Hindlimb muscle (tissue), 1 donor: Measurements from ENCODE around the gene PYCR2. TPM values are rescaled to one million over a fixed set of nuclear protein-coding genes. Genes with fewer than 3 reads are reported as not detected.
A peak's percentile ranks its signal among the peaks of the same experiment; 100 is the strongest.
"Not testable (repeated sequence)": the region's sequence is repeated elsewhere in the genome, so short reads cannot be mapped to it uniquely, and the experiment has no call there.

ENCODE experiments used
- DNase-seq: peaks from one replicate; pipeline ENCODE4 v3.0.0-alpha.2; 2013
- polyA plus RNA-seq: library from polyadenylated mRNA; unstranded; fragments of 120-200 nt; gene quantifications from one replicate; pipeline ENCODE4 v1.2.1, GENCODE V29; 2013; ENCODE audit not compliant: insufficient read length

Gene PYCR2
- polyA plus RNA-seq, 1 donor, result 36.7 TPM

- no peak for DNase-seq
Observed at GRCh38 chr1:225941942-225942222, 17.8 kb upstream of the PYCR2 start.

- DNase-seq, result peak; percentile 87
Observed at GRCh38 chr1:225941187-225941941, 17.3 kb upstream of the PYCR2 start, which contains the start of gene LEFTY2. LEFTY2 (minus strand) TSS chr1:225941220; CDS start chr1:225941140, 80 bp downstream.

GRCh38 chr1:225940385-225941151, 16.5 kb upstream of the PYCR2 start:
- DNase-seq, result peak; percentile 58

- not testable (repeated sequence) for DNase-seq
Observed at GRCh38 chr1:225939939-225940310, 15.9 kb upstream of the PYCR2 start.

- DNase-seq, result not testable (repeated sequence)
Observed at GRCh38 chr1:225939097-225939938, 15.3 kb upstream of the PYCR2 start.

- DNase-seq, result no peak
Observed at GRCh38 chr1:225937048-225937968, 13.3 kb upstream of the PYCR2 start.

GRCh38 chr1:225936523-225936922, 12.5 kb upstream of the PYCR2 start:
- DNase-seq, result no peak

GRCh38 chr1:225936086-225936485, 12.0 kb upstream of the PYCR2 start:
- DNase-seq, result not testable (repeated sequence)

- no peak for DNase-seq
Observed at GRCh38 chr1:225934711-225935110, 10.7 kb upstream of the PYCR2 start.

GRCh38 chr1:225933072-225933471, 9.0 kb upstream of the PYCR2 start:
- DNase-seq, result no peak

- DNase-seq, result no peak
Observed at GRCh38 chr1:225931270-225932136, 7.5 kb upstream of the PYCR2 start.

- no peak for DNase-seq
Observed at GRCh38 chr1:225930566-225930965, 6.5 kb upstream of the PYCR2 start.

GRCh38 chr1:225929462-225929861, 5.4 kb upstream of the PYCR2 start:
- not testable (repeated sequence) for DNase-seq

GRCh38 chr1:225928186-225929175, 4.4 kb upstream of the PYCR2 start:
- no peak for DNase-seq

- DNase-seq, result no peak
Observed at GRCh38 chr1:225926551-225927113, 2.6 kb upstream of the PYCR2 start.

- DNase-seq, result no peak
Observed at GRCh38 chr1:225923381-225923691, 714 bp downstream of the PYCR2 start.

GRCh38 chr1:225921734-225922709, 2.0 kb downstream of the PYCR2 start:
- no peak for DNase-seq

GRCh38 chr1:225919906-225920305, 4.1 kb downstream of the PYCR2 start:
- no peak for DNase-seq
